Smooth muscle cell of the brain vasculature (primary cell): ENCODE data around the gene FRMPD4.

Experiments used
- DNase-seq: peaks from one replicate; pipeline ENCODE4 v3.0.0-alpha.2; 2012; ENCODE audit warnings: low read depth, low spot score

FRMPD4 gene

GRCh38 chrX:12439416-12439815 lies 301.1 kb downstream of the FRMPD4 start:
- no peak for DNase-seq

DNA sequence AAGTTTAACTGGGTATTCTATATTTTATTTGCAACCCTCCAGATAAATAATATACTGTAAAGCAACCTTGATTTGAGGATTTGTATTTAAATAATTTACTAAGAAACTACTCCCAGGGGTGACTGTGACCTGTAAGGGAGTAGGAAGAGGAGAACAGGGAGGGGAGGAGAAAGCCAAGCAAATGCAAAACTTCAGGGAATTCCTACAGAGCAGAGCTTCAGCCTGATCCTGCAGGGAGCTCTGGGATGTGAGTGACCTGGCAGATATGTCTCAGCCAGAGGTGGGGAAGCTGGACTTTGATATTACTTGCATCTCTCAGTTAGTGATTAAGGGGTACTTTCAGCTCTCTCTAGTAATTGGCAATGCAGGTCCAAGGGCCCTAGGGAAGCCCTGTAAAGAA lies 302.0 kb downstream of the FRMPD4 start:
- DNase-seq: no peak

DNA sequence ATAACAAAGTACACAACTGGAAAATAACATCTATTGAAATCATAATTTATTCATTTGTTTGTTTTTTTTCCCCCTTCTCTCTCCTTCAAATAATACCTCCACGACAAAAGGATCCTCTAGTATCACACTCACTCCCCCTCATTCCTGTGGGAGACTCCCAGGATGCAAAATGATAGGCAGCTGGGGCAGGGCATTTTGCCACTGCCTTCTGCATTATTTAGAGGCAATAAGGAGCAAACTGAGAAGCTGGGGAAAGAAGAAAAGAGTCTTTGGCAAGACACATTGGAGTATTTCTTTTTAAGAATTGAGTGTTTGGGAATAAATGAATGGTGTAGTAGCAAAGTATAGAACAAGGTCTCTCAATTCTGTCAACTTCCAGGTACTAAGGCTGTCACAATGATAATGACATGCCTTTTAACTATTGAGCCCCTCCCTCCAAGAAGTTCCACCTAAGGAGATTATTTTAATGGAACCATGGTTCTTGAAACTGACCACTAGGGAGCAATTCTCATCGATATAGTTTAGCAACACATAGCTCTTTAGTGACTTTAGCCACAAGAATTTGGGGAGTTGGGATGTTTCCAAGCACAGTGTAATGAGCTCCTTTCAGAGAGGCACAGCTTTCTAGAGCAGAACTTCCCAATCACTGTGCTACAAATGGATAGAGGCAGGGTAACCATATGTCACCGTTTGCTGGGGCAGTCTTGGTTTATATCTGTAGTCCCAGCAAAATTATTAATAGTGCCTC lies 303.3 kb downstream of the FRMPD4 start:
- DNase-seq: no peak

DNA sequence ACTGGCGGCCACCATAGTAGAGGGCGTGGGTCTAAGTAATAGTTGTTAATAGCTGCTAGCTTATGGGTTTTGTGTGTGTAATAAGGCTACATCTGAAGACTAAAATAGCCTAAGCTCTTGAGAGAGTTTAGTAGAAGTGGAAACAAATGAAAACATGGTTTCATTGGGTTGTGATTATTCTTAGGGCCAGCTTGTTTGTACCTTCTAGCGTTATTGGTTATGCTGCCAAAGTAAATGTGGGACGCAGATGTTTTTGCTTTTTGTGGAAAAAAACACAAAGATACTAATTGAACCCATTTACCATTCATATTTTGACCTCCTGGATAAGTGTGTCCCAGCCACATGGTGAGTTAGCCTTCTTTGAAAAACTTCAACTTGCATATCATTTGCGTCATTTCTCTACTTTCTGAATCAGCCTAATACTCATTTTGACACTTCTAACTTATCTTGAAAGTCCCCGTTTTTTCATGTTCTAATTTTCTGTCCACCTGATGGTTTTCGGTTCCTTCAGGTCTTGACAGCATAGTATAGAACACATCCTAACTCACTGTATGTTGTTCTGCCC lies 305.3 kb downstream of the FRMPD4 start:
- no peak for DNase-seq

DNA sequence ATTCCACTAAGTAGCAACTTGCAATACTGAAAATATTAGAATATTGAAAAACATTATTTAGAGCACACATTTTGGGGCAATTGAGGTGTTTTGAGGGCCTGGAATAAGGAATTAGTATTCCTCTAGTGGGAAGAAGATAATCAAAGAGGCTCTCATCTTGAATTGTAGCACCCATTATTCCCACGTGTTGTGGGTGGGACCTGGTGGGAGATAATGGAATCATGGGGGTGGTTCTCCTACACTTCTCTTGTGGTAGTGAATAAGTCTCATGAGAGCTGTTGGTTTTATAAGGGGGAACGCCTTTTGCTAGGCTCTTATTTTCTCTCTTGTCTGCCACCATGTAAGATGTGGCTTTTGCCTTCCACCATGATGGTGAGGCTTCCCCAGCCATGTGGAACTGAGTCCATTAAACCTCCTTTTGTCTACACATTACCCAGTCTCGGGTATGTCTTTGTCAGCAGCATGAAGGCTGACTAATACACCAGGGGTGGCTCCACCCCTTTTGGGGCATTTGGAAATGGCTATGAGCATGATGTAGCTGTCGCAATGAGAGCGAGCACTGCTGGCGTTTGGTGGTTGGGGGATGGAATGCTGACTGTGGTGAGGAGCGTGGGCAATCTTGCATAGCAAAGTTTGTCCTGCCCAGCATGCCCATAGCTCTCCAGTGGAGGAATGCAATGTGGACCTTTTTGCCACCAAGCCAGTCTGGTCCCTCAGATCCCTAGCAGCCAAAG lies 308.2 kb downstream of the FRMPD4 start:
- DNase-seq: no peak

DNA sequence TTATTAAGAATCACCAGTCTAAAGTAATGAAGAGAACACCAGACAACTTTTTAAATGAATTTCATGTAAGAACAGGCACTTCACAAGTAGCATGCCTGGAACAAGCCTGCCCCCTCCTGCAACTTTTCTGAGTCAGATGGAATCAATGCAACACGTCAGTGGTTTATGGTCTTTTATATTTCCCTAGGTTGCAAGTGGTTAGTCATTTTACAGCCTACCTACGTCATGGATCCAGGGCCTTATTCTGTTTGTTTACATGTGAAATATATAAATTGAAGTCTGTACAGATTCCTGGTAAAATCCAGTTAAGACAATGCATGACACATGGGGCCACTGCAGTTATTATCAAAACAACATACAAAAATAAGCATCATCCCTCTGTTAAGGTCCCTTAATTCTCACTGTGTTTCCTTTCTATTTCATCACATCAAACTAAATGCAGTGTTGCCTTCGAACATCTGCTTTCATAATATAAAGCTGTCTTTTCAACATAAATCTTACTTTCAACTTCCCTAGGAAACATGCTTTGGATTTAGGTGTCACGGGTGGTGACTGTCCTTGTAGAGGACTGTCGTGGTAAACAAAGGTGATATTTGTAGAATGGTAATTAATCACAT lies 309.3 kb downstream of the FRMPD4 start:
- no peak for DNase-seq

DNA sequence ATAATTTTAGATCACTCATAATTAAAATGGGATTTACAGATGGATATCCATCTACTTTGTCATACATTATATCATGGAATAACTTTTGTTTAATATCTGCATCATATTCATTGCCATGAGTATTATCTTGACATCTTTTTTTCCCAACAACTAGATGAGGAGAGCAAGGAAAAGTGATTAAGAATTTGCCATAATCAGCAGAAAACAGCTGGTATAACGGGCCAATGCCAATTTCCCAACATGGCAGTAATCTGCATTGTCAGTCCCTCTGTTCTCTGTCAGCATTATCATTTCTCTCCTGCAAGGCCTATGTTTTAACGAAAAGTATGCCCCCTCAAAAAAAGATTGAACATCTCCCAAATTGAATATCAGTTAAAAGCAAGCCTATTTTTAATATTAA lies 314.0 kb downstream of the FRMPD4 start:
- DNase-seq: no peak

DNA sequence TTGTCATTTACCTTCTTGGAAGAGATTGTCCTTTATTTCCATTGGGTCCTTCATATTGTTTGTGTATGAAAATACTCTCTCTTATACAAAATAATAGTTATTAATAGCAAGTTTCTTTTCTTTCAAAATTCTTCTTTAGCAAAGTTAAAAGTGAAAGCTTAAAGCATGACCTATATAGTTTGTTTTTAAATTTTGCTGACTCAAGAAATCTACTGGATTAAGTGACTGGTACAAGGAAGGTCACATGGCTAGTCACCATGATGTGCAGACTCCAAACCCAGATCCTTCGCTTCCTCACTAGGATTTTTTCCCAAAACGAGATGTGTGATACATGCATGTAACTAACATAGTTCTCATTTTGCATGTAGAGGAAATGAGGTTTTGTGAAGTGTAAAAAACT lies 322.7 kb downstream of the FRMPD4 start:
- no peak for DNase-seq

DNA sequence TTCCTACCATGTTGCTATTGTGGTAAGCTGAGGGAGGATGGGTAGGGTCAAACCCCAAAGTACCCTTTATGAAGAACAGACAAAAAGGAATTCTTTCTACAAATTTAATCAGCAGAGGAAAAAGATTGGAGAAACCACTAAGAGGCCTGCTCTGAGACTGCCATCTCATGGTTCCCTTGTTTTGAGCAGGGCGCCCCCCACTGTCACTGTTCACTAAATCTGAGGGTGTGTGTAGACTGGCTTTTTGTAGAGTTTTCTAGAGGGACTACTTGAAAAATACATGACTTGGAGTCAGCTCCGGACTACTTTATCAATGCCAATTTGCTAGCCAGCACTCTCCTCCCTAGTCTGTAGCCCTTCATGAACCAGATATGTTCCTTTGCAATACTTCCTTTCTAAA lies 324.8 kb downstream of the FRMPD4 start:
- DNase-seq: no peak

- no peak for DNase-seq
These were observed 325.6 kb downstream of the FRMPD4 start for GRCh38 chrX:12463873-12464272.

- DNase-seq: no peak
These were observed 329.0 kb downstream of the FRMPD4 start for GRCh38 chrX:12467321-12467720.

- DNase-seq: no peak
These were observed 331.0 kb downstream of the FRMPD4 start for GRCh38 chrX:12469296-12469695.

DNA sequence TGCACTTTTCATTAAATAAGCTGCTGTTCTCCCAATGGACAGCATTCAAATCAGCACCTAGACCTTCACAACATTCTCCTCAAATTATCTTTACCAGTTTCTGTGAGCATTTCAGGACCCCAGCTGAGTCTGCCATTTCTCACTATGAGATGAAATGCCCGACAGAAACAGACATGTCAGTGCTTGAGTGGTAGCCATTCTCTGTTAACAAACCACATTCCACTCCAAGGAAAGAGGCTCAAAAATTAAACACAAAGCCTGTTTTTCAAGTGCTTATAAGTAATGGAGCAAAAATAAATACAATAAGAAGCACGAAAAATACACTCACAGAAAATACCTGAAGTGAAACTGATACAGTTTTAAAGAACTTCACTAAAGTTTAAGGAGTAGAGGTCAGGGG lies 332.8 kb downstream of the FRMPD4 start:
- DNase-seq: no peak

DNA sequence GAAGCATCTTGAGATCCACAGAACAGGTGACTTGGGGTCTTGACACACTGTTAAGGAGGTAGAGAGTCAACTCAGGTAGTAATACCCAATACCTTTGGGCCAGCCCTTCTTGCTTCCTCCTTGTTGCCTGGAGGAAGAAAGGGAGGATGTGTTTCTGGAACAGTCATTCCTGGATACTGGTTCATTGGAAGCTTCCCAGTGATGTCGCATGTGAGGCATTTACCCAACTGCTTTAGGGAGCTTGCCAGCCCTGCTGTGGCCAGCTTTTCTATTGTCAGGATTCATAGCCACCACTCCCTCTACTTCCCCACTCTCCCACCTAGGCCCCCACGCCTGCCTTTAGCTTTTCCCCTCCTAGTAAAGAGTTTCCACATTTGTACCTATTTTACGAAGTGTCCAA lies 342.7 kb downstream of the FRMPD4 start:
- no peak for DNase-seq

GRCh38 chrX:12488220-12488619 lies 349.9 kb downstream of the FRMPD4 start:
- no peak for DNase-seq

DNA sequence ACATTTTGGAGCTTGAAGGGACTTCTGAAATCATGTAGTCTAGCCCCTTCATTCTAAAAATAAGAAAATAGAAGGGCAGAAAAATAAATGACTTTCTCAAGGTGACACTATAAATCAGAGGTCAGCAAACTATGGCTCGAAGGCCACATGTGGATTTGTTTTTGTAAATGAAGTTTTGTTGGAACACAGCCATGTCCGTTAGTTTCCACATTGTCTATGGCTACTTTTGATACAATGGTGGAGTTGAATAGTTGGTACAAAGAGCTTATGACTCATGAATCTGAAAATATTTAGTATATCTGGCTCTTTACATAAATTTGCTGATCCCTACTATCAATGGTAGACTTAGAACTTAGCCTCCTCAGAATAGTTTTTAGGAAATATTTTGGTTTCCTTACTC lies 350.5 kb downstream of the FRMPD4 start:
- no peak for DNase-seq

- no peak for DNase-seq
These were observed 351.1 kb downstream of the FRMPD4 start for GRCh38 chrX:12489341-12489740.

- DNase-seq: no peak
These were observed 356.3 kb downstream of the FRMPD4 start for GRCh38 chrX:12494400-12495138.

GRCh38 chrX:12496343-12496742 lies 358.1 kb downstream of the FRMPD4 start:
- DNase-seq: no peak

DNA sequence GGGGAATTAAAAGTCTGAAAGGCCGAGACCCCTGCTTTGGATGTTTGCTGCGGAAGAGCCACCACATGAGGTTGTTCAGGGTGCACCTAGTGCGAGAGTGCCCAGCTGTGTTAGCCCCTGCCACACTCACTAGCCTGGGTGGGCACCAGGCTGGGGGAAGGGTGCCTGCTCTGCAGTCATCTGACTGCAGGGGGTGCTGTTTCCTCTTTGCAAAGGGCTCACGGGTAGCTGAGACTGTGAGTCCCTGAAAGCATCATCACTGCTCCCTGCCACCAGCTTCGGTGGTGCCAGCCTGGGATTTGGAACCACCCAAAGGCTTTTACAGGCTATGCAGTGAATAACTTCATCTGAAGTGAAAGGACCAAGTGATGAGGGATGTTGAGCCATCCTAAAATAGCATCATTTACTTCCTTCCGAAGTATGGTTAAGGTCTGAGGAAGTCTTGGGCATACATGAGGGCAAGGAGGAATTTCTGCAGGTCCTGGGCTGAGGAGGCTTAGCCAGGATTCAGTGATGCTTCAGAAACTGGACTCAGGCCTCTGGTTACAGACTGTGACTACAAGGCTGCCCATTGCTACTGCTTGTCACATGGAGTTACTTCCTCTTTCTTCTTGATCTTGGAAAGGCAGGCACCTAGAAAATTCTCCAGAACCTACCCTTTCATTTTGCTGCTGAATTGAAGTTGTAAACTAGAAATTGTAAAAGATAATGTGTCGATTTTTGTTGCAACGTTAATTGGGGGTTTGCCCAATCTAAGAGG lies 359.7 kb downstream of the FRMPD4 start:
- no peak for DNase-seq

GRCh38 chrX:12505127-12505526 lies 366.9 kb downstream of the FRMPD4 start:
- no peak for DNase-seq
